NB4 (cell line): Measurements from ENCODE around the gene NTM.

Experiments used
- DNase-seq: peaks from one replicate; pipeline ENCODE4 v3.0.0; 2010; ENCODE audit warnings: low read depth
- H3K4me3 ChIP-seq: one replicate; pipeline ENCODE4 v1.5.1; 2011; ENCODE audit warnings: mild to moderate bottlenecking, low read depth, low read length, moderate library complexity
- CTCF ChIP-seq: IDR thresholded peaks from one replicate; pipeline ENCODE4 v1.5.1; 2012; ENCODE audit warnings: low read depth, low read length
- MYC ChIP-seq: IDR thresholded peaks from 2 replicates; pipeline ENCODE4 v1.6.1; 2011; ENCODE audit warnings: low read depth, low read length
- POLR2A ChIP-seq: IDR thresholded peaks from 2 replicates; pipeline ENCODE4 v1.6.1; 2011; ENCODE audit warnings: mild to moderate bottlenecking; ENCODE audit not compliant: insufficient read length; ENCODE audit errors: extremely low read depth
- TF ChIP-seq, protein P1 (sequence below): IDR thresholded peaks from 2 replicates; pipeline ENCODE4 v1.6.1; 2011; ENCODE audit warnings: low read depth, low read length

The NTM gene

GRCh38 chr11:131980199-131980598, 609.8 kb downstream of the NTM start:
- no peak for TF ChIP-seq POLR2A
- H3K4me3 ChIP-seq, result no peak overlapping the region
- no peak for DNase-seq

GRCh38 chr11:131980888-131981668, 610.7 kb downstream of the NTM start:
- H3K4me3 ChIP-seq, result no peak overlapping the region
- no peak for DNase-seq
- TF ChIP-seq MYC (no peak), POLR2A (no peak), CTCF (no peak)
- TF ChIP-seq, protein P1, sequence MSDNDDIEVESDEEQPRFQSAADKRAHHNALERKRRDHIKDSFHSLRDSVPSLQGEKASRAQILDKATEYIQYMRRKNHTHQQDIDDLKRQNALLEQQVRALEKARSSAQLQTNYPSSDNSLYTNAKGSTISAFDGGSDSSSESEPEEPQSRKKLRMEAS, result no peak

DNA sequence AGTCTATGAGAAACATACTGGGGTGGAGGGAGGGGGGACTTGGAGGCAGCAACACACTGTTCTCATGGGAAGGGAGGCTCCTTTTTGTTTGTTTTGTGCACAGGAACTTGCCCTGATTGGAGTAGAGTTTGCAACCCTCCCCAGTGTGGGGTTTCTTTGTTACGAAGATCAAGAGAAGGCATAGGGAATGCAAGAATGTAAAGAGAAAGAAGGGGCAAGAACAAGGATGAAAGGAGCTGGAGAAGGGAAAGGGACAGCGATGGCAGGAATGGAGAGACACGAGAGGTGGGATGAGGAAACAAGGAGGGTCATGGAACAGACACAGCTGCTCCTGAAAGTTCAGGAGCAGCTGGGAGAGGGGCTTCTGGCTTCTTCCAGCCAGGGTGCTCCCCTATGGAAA, 611.7 kb downstream of the NTM start:
- no peak for TF ChIP-seq CTCF
- TF ChIP-seq MYC, result no peak
- TF ChIP-seq POLR2A, result no peak
- TF ChIP-seq, protein P1, result no peak
- DNase-seq, result no peak
- H3K4me3 ChIP-seq, result no peak overlapping the region

DNA sequence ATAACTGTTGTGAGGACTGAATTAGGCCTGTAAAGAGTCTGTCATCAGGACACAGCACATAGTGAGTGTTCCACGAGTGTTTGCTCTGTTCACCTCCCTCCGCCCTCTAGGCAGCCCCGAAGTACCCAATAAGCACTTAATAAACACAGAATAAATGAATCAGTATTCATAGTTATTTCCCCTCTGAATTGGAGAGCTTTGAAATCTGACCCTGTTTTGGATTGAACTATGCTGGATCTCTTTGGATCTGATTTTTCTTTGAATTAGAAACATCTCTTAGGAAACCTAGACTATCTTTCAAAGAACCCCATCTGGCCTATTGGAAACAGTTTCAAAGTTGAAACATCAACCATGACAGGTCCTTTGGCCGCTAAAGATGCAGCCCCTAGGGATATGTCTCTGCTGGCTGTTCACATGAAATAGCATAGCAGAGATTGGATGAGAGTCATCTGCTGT, 615.5 kb downstream of the NTM start:
- H3K4me3 ChIP-seq, result no peak overlapping the region
- TF ChIP-seq MYC (no peak), CTCF (no peak), POLR2A (no peak)
- TF ChIP-seq, protein P1, result no peak
- no peak for DNase-seq

GRCh38 chr11:131987703-131988102, 617.3 kb downstream of the NTM start:
- TF ChIP-seq, protein P1, result no peak
- TF ChIP-seq POLR2A, result no peak
- H3K4me3 ChIP-seq, result no peak overlapping the region
- no peak for DNase-seq

GRCh38 chr11:131991606-131992005, 621.2 kb downstream of the NTM start:
- TF ChIP-seq CTCF (no peak), POLR2A (no peak)
- TF ChIP-seq, protein P1, result no peak
- no peak overlapping the region for H3K4me3 ChIP-seq
- no peak for DNase-seq

GRCh38 chr11:131993246-131993645, 622.8 kb downstream of the NTM start:
- H3K4me3 ChIP-seq, result no peak overlapping the region
- TF ChIP-seq CTCF (no peak), MYC (no peak), POLR2A (no peak)
- TF ChIP-seq, protein P1, result no peak
- DNase-seq, result no peak
